HCT116 (cell line): ENCODE data around the gene MRPL1.

Source experiments
- JUND ChIP-seq: IDR thresholded peaks from 2 replicates; pipeline ENCODE4 v1.6.1; 2012
- POLR2A ChIP-seq: IDR thresholded peaks from 2 replicates; pipeline ENCODE4 v1.7.0; 2011; ENCODE audit warnings: borderline replicate concordance; ENCODE audit not compliant: insufficient read depth, insufficient read length; ENCODE audit errors: extremely low read depth
- TCF7L2 ChIP-seq: IDR thresholded peaks from 2 replicates; pipeline ENCODE4 v1.7.0; 2011; ENCODE audit warnings: borderline replicate concordance, inconsistent platforms; ENCODE audit not compliant: insufficient read depth, insufficient read length; ENCODE audit errors: extremely low read depth
- TF ChIP-seq, protein P1 (sequence below), 3 experiments: fragments of 200-600 bp in 1 of 3; sonication (generic) in 1 of 3; IDR thresholded peaks in 2 of 3; conservative IDR thresholded peaks in 1 of 3; 2 replicates each; pipeline ENCODE4 v1.5.1; 2012 to 2017; ENCODE audit warnings: low read depth in 2 of 3, low read length in 2 of 3, antibody characterized with exemption in 1 of 3, borderline replicate concordance in 1 of 3, control low read depth in 1 of 3, mild to moderate bottlenecking in 1 of 3, mixed read lengths in 1 of 3, mixed run types in 1 of 3, moderate library complexity in 1 of 3; ENCODE audit not compliant: insufficient read depth in 1 of 3

DNA sequence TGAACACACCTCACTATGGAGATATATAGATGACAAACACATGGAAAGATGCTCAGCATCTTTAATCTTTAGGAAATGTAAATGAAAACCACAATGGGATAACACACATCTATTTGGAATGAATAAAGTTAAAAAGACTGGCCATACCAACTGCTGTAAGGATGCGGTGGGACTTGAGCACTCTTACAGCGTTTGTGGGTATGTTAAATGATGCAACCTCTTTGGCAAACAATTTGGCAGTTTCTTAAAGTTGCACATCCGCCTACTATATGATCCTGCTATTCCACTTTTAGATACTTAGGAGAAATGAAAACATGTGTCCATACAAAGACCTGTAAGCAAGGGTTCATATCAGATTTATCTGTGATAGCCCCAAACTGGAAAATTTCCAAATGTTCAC, 50.7 kb downstream of the MRPL1 start:
- TF ChIP-seq, protein P1, sequence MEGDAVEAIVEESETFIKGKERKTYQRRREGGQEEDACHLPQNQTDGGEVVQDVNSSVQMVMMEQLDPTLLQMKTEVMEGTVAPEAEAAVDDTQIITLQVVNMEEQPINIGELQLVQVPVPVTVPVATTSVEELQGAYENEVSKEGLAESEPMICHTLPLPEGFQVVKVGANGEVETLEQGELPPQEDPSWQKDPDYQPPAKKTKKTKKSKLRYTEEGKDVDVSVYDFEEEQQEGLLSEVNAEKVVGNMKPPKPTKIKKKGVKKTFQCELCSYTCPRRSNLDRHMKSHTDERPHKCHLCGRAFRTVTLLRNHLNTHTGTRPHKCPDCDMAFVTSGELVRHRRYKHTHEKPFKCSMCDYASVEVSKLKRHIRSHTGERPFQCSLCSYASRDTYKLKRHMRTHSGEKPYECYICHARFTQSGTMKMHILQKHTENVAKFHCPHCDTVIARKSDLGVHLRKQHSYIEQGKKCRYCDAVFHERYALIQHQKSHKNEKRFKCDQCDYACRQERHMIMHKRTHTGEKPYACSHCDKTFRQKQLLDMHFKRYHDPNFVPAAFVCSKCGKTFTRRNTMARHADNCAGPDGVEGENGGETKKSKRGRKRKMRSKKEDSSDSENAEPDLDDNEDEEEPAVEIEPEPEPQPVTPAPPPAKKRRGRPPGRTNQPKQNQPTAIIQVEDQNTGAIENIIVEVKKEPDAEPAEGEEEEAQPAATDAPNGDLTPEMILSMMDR (IDR thresholded peaks at IDR 0.05 in 2 of 3, conservative IDR thresholded peaks at IDR 0.05 in 1 of 3; ENCODE audit: borderline replicate concordance in 1 of 3, insufficient read depth in 1 of 3, low read depth in 2 of 3, low read length in 2 of 3): no peak
- TF ChIP-seq POLR2A (no peak), JUND (no peak), TCF7L2 (no peak)
